C4-2B (cell line): ENCODE data around the gene PPP2R1B.

ENCODE experiments used
- H3K27ac ChIP-seq: fragments of 450-650 bp; 2 replicates; pipeline ENCODE4 v1.5.1; 2017
- CTCF ChIP-seq: fragments of 450-650 bp; conservative IDR thresholded peaks from 2 replicates; pipeline ENCODE4 v1.5.1; 2017; ENCODE audit warnings: mild to moderate bottlenecking
- ZFX ChIP-seq: fragments of 450-650 bp; IDR thresholded peaks from 2 replicates; pipeline ENCODE4 v1.6.1; 2017

The PPP2R1B gene

GRCh38 chr11:111736621-111737443 lies 29.4 kb downstream of the PPP2R1B start:
- peak overlapping the region; percentile 74 for H3K27ac ChIP-seq

GRCh38 chr11:111736181-111736590 lies 30.0 kb downstream of the PPP2R1B start:
- peak overlapping the region; percentile 74 for H3K27ac ChIP-seq
- TF ChIP-seq CTCF (no peak), ZFX (no peak)

More at GRCh38 chr11:111736621-111737443, 29.4 kb downstream of the PPP2R1B start:
- no peak for TF ChIP-seq CTCF
- no peak for TF ChIP-seq ZFX

- H3K27ac ChIP-seq: peak overlapping the region; percentile 74
- TF ChIP-seq CTCF (no peak), ZFX (no peak)
Observed at GRCh38 chr11:111735262-111736116, 30.7 kb downstream of the PPP2R1B start.

- H3K27ac ChIP-seq: peak overlapping the region; percentile 74
- TF ChIP-seq ZFX: no peak
- TF ChIP-seq CTCF: no peak
Observed at GRCh38 chr11:111734954-111735261, 31.3 kb downstream of the PPP2R1B start.

GRCh38 chr11:111734101-111734953 lies 31.9 kb downstream of the PPP2R1B start:
- TF ChIP-seq ZFX (no peak), CTCF (no peak)
- H3K27ac ChIP-seq: peak overlapping the region; percentile 74

- H3K27ac ChIP-seq: no peak overlapping the region
- TF ChIP-seq CTCF: no peak
- TF ChIP-seq ZFX: no peak
Observed at GRCh38 chr11:111733611-111734088, 32.5 kb downstream of the PPP2R1B start.
